Spleen (tissue), 11 donors: ENCODE data around the gene ZNF683. TPM values are rescaled to one million over a fixed set of nuclear protein-coding genes. Genes with fewer than 3 reads are reported as not detected.
"Not testable (repeated sequence)": the region's sequence is repeated elsewhere in the genome, so short reads cannot be mapped to it uniquely, and the experiment has no call there.

Source experiments
- DNase-seq: peaks from one replicate; pipeline ENCODE4 v3.0.0-alpha.2; 2020
- H3K27ac ChIP-seq, 8 donors: fragments of 200-600 bp; sonication (generic) in 7 of 8; 1 replicate in 4 of 8; 2 replicates in 4 of 8; pipeline versions ENCODE4 v1.5.0 to v1.8.0; 2016 to 2021; ENCODE audit warnings: inconsistent platforms in 4 of 8, mild to moderate bottlenecking in 4 of 8, moderate library complexity in 1 of 8
- H3K27me3 ChIP-seq, 7 donors: fragments of 200-600 bp; sonication (generic) in 6 of 7; replicated peaks in 1 of 7; 1 replicate in 4 of 7; 2 replicates in 3 of 7; pipeline versions ENCODE4 v1.5.0 to v1.8.0; 2016 to 2021; ENCODE audit warnings: inconsistent platforms in 3 of 7, mild to moderate bottlenecking in 1 of 7
- H3K36me3 ChIP-seq, 6 donors: fragments of 200-600 bp; sonication (generic) in 5 of 6; 1 replicate in 4 of 6; 2 replicates in 2 of 6; pipeline versions ENCODE4 v1.5.0 to v1.8.0; 2016 to 2021; ENCODE audit warnings: inconsistent platforms in 2 of 6
- H3K4me1 ChIP-seq, 6 donors: fragments of 200-600 bp; sonication (generic) in 5 of 6; 1 replicate in 3 of 6; 2 replicates in 3 of 6; pipeline versions ENCODE4 v1.5.0 to v1.8.0; 2016 to 2021; ENCODE audit warnings: inconsistent platforms in 3 of 6
- H3K4me3 ChIP-seq, 8 donors: fragments of 200-600 bp; sonication (generic) in 7 of 8; 1 replicate in 4 of 8; 2 replicates in 4 of 8; pipeline versions ENCODE4 v1.5.0 to v1.8.0; 2016 to 2021; ENCODE audit warnings: inconsistent platforms in 4 of 8, mild to moderate bottlenecking in 4 of 8, moderate library complexity in 2 of 8
- H3K9me3 ChIP-seq, 8 donors: fragments of 200-600 bp; sonication (generic) in 7 of 8; 1 replicate in 4 of 8; 2 replicates in 4 of 8; pipeline versions ENCODE4 v1.5.0 to v1.8.0; 2016 to 2021; ENCODE audit warnings: inconsistent platforms in 4 of 8
- POLR2A ChIP-seq, 3 donors: fragments of 450-650 bp; IDR thresholded peaks; one replicate each; pipeline ENCODE4 v1.5.1; 2017; ENCODE audit warnings: antibody characterized with exemption in 3 of 3, mild to moderate bottlenecking in 1 of 3
- POLR2AphosphoS5 ChIP-seq, 3 donors: sonication (generic); formaldehyde crosslinking; IDR thresholded peaks; one replicate each; pipeline ENCODE4 v1.5.1; 2017; ENCODE audit warnings: antibody characterized with exemption in 3 of 3
- WGBS, 5 donors: extraction: QIAGEN DNeasy Blood & Tissue Kit in 3 of 5; methylation state at CpG; one replicate each; pipeline versions ENCODE4 v1.1.5 to v1.1.7; 2013 to 2018; 5-methylcytosine and 5-hydroxymethylcytosine counted together
- intact Hi-C: fragments of 100-400 bp; cut with DNase I; formaldehyde crosslinking; loops from one replicate; pipeline ENCODE4 v1.15.0; 2023; ENCODE audit warnings: low total_unique reads
- polyA plus RNA-seq, 3 donors: library from polyadenylated mRNA; stranded (reverse); fragments of 200-250 nt; gene quantifications; one replicate each; pipeline ENCODE4 v1.2.1, GENCODE V29; 2013
- total RNA-seq, 7 donors: library from RNA; depleted of rRNA in 3 of 7; stranded (reverse); fragments of >200 nt in 3 of 7; fragmentation: NEBNext Ultra II Directional in 4 of 7; extraction: Animal tissue kit (Norgen Biotek cat#: 25700) in 4 of 7; gene quantifications; one replicate each; pipeline versions ENCODE4 v1.1.0 to v1.2.1, GENCODE V29; 2016 to 2021
- TF ChIP-seq, protein P1 (sequence below), 11 experiments: fragments of 200-600 bp in 7 of 11; fragments of 450-650 bp in 4 of 11; sonication (generic) in 4 of 11; IDR thresholded peaks in 8 of 11; conservative IDR thresholded peaks in 3 of 11; 1 replicate in 7 of 11; 2 replicates in 4 of 11; pipeline versions ENCODE4 v1.4.0 to v1.8.0; 2016 to 2021; ENCODE audit warnings: antibody characterized with exemption in 11 of 11, inconsistent platforms in 4 of 11, mild to moderate bottlenecking in 1 of 11
- donor health status: healthy with polysubstance abuse.
- donor health status: DM: no; HTN: no; CAD: no; lungs with moderate emphysema.
- donor health status: DM: no; HTN: no; CAD: no.
- donor health status: Bipolar disorder and iron deficiency.
- donor health status: healthy.
- donor health status: DM: no; HTN: no; CAD: no.
- donor health status: DM: yes; HTN: yes; CAD: no.

ZNF683 gene
- total and polyA plus RNA-seq, 10 donors: 0.17 to 1.5 (median 0.50) TPM; not detected in 2

DNA sequence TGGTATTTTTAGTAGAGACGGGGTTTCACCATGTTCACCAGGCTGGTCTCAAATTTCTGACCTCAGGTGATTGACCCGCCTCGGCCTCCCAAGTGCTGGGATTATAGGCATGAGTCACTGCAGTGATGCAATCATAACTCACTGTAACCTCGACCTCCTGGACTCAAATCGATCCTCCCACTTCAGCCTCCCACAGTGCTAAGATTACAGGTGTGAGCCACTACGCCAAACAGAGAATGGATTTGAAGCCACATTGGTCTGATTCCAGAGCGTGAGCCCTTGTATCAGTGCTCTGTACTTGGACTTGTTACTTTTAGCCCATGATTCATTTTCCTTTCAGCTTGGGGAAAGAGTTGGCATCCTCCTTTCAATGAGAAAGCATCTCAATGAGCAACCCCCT is 14.9 kb upstream of the ZNF683 start:
- WGBS, 5 donors: 71 to 81% (median 74%) methylated on average over 7 of the region's 7 CpGs
- no peaks in the 10 kb centered on the region for H3K9me3 ChIP-seq
- no peak overlapping the region for H3K27ac ChIP-seq
- TF ChIP-seq POLR2A (IDR thresholded peaks at IDR 0.05): no peak
- TF ChIP-seq, protein P1, sequence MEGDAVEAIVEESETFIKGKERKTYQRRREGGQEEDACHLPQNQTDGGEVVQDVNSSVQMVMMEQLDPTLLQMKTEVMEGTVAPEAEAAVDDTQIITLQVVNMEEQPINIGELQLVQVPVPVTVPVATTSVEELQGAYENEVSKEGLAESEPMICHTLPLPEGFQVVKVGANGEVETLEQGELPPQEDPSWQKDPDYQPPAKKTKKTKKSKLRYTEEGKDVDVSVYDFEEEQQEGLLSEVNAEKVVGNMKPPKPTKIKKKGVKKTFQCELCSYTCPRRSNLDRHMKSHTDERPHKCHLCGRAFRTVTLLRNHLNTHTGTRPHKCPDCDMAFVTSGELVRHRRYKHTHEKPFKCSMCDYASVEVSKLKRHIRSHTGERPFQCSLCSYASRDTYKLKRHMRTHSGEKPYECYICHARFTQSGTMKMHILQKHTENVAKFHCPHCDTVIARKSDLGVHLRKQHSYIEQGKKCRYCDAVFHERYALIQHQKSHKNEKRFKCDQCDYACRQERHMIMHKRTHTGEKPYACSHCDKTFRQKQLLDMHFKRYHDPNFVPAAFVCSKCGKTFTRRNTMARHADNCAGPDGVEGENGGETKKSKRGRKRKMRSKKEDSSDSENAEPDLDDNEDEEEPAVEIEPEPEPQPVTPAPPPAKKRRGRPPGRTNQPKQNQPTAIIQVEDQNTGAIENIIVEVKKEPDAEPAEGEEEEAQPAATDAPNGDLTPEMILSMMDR (IDR thresholded peaks at IDR 0.05 in 8 of 11, conservative IDR thresholded peaks at IDR 0.05 in 3 of 11): no peak
- TF ChIP-seq POLR2AphosphoS5 (IDR thresholded peaks at IDR 0.05): no peak
- peaks cover 0 to 18% (median 3%) of the 10 kb centered on the region in 6 donors for H3K4me1 ChIP-seq
- DNase-seq: peak; percentile 2
- no peaks in the 10 kb centered on the region for H3K36me3 ChIP-seq
- intact Hi-C loops: no loop called here
- H3K4me3 ChIP-seq: no peak overlapping the region
- H3K27me3 ChIP-seq: peaks cover 0 to 53% (median 0%) of the 10 kb centered on the region in 7 donors

DNA sequence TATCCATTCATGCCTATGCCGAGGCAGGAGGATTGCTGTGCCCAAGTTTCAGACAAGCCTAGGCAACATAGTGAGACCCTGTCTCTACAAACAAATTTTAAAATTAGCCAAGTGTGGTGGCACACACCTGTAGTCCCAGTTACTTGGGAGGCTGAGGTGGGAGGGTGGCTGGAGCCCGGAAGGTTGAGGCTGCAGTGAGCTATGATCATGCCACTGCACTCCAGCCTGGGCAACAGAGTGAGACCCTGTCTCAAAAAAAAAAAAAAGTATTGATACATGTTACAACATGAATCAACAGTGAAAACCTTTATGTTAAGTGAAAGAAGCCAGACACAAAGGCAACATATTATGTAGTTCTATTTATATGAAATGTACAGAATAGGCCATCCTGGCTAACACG is 12.5 kb upstream of the ZNF683 start:
- H3K4me3 ChIP-seq, H3K27ac ChIP-seq, H3K9me3 ChIP-seq, H3K36me3 ChIP-seq, intact Hi-C loops, DNase-seq: not testable (repeated sequence)
- H3K27me3 ChIP-seq: peaks cover 0 to 67% (median 0%) of the 10 kb centered on the region in 7 donors
- WGBS, 5 donors: 71 to 96% (median 90%) methylated on average over 3 of the region's 3 CpGs
- H3K4me1 ChIP-seq: peaks cover 0 to 18% (median 3%) of the 10 kb centered on the region in 6 donors

DNA sequence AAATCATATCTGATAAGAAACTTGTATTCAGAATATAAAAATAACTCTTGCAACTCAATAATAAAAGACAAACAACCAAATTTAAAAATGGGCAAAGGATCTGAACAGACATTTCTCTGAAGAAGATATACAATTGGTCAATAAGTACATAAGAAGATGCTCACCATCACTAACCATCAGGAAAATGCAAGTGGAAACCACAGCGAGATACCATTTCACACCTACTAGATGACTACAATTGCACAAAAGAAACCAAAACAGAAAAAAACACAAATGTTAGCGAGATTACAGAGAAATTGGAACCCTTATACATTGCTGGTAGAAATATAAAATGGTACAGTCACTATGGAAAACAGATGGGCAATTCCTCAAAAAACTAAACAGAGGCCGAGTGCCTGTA is 11.5 kb upstream of the ZNF683 start:
- intact Hi-C loops: no loop called here
- Histone ChIP-seq H3K4me3 (no peak overlapping the region), H3K27me3 (peaks cover 0 to 65% (median 0%) of the 10 kb centered on the region in 7 donors), H3K9me3 (no peaks in the 10 kb centered on the region), H3K4me1 (peaks cover 0 to 22% (median 3%) of the 10 kb centered on the region in 6 donors), H3K36me3 (no peaks in the 10 kb centered on the region), H3K27ac (no peak overlapping the region)
- no peak for TF ChIP-seq POLR2A (IDR thresholded peaks at IDR 0.05)
- TF ChIP-seq, protein P1 (IDR thresholded peaks at IDR 0.05 in 8 of 11, conservative IDR thresholded peaks at IDR 0.05 in 3 of 11): no peak
- no peak for TF ChIP-seq POLR2AphosphoS5 (IDR thresholded peaks at IDR 0.05)
- 69 to 88% (median 77%) methylated on average over 3 of the region's 3 CpGs for WGBS, 5 donors
- DNase-seq: no peak

DNA sequence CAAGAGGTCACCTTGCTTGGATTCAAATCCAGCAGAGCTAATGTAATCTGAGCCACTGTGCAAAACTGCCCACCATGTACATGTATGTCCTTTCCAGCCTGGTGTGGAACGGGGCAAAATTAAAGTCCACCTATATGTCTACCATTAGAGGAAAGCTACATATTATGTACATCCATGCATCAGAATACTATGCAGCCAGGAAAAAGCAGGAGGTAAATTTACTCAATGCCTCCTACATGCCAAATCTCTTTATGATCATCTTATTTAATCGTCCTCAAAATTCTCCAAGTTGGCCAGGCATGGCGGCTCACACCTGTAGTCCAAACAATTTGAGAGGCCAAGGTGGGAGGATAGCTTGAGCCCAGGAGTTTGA is 6.3 kb upstream of the ZNF683 start:
- TF ChIP-seq POLR2A (IDR thresholded peaks at IDR 0.05): no peak
- Histone ChIP-seq H3K27me3 (peaks cover 0 to 30% (median 0%) of the 10 kb centered on the region in 7 donors), H3K4me3 (no peak overlapping the region), H3K4me1 (peaks cover 0 to 43% (median 30%) of the 10 kb centered on the region in 6 donors), H3K27ac (peak overlapping the region in 1 of 8 donors; percentile 79), H3K9me3 (no peaks in the 10 kb centered on the region), H3K36me3 (no peaks in the 10 kb centered on the region)
- intact Hi-C loops: no loop called here
- 88 to 99% (median 91%) methylated on average over 3 of the region's 3 CpGs for WGBS, 5 donors
- DNase-seq: no peak

DNA sequence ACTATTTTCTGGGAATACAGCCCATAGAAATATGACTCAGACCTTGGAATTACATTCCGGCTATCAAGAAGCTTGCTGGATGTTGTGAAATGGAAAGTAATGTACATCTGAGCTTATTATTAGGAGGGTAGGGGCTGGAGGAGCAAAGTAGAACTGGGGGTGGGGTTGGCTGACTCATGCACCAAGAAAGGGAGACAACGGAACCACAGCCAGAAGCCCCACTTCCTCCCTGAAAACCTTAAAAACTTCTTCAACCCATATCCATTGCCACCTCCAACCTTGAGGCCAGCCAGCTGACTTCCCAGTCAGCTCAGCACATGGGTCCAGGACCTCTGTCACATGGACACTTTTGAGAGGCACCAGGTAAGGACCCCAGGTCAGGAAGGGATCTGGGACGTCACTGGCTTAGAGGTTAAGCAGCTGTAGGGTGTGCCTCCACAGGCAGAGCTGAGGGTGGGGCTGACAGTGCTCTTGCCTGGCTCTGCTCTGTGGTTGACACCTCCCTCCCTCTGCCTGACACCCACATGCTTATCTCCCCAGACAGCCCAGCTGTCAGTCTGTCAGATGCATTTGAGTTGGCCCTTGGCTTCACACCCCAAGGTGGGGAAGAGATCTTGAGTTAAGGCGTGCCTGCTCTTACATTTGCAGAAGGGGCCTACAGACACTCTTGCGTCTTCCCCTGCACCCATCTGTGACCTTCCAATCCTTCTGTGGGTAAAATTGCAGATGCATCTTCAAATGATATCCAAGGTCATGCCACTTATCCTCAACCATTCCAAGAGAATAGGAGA is 5.7 kb upstream of the ZNF683 start:
- peak; percentile 86 for DNase-seq
- Histone ChIP-seq H3K4me3 (no peak overlapping the region), H3K27ac (peak overlapping the region in 6 of 8 donors; percentile 17 to 79 (median 51)), H3K4me1 (peaks cover 0 to 49% (median 35%) of the 10 kb centered on the region in 6 donors), H3K27me3 (peaks cover 0 to 24% (median 0%) of the 10 kb centered on the region in 7 donors), H3K36me3 (no peaks in the 10 kb centered on the region), H3K9me3 (no peaks in the 10 kb centered on the region)
- intact Hi-C loops: no loop called here
- 0 to 21% (median 17%) methylated on average over 5 of the region's 5 CpGs for WGBS, 5 donors
- TF ChIP-seq POLR2A (IDR thresholded peaks at IDR 0.05): no peak
- TF ChIP-seq POLR2AphosphoS5 (IDR thresholded peaks at IDR 0.05): peak in 1 of 3 donors; percentile 63
- TF ChIP-seq, protein P1 (IDR thresholded peaks at IDR 0.05 in 8 of 11, conservative IDR thresholded peaks at IDR 0.05 in 3 of 11): no peak
